HG03025 (cell line): Measurements from ENCODE around the gene RBMXL3.
"Not testable (repeated sequence)": the region's sequence is repeated elsewhere in the genome, so short reads cannot be mapped to it uniquely, and the experiment has no call there.

Experiments
- ATAC-seq: cut with Tn5 transposase; IDR thresholded peaks from one replicate; pipeline ENCODE4 v1.9.1; 2021; ENCODE audit warnings: mild to moderate bottlenecking, moderate library complexity; ENCODE audit not compliant: unreplicated experiment, low FRiP score

Gene RBMXL3

GRCh38 chrX:115189110-115189509 lies at the start of gene RBMXL3:
Gene RBMXL3 (plus strand): TSS chrX:115189410. CDS start chrX:115189442, 32 bp downstream.
- no peak for ATAC-seq

DNA sequence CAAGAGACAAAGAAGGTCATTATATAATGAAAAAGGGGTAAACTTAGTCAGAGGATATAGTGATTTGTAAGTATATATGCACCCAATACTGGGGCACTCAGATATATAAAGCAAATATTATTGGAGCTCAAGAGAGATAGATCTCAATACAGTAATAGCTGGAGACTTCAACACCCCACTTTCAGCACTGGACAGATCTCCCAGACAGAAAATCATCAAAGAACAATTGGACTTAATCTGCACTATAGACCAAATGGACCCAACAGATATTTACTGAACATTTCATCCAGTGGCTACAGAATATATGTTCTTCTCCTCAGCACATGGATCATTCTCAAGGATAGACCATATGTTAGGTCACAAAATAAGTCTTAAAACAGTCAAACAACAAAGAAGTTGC lies 47.2 kb upstream of the RBMXL3 start:
- ATAC-seq = no peak

DNA sequence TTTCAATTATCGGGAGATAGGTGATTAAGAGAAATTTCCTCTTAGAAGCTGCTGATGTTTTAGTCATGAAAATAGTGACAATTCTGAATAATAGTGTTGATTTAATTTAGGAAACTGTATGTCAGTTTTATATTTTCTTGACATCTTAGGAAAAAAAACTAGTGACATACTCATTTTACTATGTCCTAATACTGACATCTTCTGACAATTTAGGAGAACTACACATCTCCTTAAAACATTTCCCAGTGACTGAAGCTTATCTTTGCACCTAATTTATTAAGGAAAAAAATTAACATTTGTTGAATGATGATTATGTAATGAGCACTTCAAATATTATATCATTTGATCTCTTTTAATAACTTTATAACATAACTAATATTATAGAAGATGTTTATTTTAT lies 42.0 kb upstream of the RBMXL3 start:
- no peak for ATAC-seq

DNA sequence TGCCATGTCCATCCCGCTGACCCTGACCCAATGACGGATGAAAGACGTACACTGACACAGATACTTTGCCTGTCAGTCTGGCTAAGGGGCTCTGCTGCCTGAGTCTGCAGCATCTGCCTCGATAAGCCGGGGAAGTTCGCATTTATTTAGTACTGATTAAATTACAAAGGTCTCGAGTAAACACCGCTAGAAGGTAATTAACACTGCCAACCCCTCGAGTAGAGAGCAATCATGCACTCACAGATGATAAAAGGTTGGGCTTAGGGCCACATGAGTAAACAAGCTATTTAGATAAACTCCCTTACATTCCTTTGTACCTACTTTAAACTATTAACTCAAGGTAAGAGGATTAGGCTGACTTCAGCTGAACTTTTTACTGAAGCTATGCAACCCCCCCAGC lies 16.0 kb upstream of the RBMXL3 start:
- no peak for ATAC-seq

GRCh38 chrX:115174548-115174947 lies 14.7 kb upstream of the RBMXL3 start:
- no peak for ATAC-seq

DNA sequence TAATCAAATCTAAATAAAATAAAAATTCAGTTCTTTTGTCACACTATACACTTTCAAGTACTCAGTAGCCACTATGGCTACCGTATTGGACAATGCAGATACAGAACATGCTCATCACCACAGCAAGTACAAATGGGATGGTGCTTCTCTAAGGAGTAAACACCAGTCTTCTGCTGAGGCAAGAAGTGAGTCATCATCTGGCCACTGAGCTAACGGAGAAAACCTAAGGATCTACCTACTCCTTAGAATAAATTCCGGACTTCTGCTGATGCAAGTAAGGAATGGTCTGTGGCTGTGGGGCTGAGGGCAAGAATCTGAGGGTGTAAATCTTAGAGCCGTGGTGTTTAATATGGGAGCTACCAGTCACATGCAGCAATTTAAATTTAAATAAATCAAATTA lies 11.3 kb upstream of the RBMXL3 start:
- ATAC-seq = no peak

- no peak for ATAC-seq
Observed at GRCh38 chrX:115178473-115178872, 10.7 kb upstream of the RBMXL3 start.

- ATAC-seq = no peak
Observed at GRCh38 chrX:115183980-115184379, 5.2 kb upstream of the RBMXL3 start.

- ATAC-seq = no peak
Observed at GRCh38 chrX:115189646-115190635, 731 bp downstream of the RBMXL3 start.

DNA sequence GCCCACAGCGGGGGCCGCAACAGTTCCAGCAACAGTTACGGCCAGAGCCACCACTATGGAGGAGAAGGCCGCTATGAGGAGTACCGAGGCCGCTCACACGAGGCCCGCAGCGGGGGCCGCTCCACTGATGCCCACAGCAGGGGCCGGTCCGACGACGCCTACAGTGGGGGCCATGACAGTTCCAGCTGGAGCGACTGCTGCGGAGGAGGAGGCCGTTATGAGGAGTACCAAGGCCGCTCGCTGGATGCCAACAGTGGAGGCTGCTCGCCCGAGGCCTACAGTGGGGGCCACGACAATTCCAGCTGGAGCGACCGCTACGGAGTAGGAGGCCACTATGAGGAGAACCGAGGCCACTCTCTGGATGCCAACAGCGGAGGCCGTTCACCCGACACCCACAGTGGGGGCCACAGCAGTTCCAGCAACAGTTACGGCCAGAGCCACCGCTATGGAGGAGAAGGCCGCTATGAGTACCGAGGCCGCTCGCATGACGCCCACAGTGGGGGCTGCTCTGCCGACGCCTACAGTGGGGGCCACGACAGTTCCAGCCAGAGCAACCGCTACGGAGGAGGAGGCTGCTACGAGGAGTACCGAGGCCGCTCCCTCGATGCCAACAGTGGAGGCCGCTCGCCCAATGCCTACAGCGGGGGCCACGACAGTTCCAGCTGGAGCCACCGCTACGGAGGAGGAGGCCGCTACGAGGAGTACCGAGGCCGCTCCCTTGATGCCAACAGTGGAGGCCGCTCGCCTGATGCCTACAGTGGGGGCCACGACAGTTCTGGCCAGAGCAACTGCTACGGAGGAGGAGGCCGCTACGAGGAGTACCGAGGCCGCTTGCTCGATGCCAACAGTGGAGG lies 1.7 kb downstream of the RBMXL3 start:
- no peak for ATAC-seq

DNA sequence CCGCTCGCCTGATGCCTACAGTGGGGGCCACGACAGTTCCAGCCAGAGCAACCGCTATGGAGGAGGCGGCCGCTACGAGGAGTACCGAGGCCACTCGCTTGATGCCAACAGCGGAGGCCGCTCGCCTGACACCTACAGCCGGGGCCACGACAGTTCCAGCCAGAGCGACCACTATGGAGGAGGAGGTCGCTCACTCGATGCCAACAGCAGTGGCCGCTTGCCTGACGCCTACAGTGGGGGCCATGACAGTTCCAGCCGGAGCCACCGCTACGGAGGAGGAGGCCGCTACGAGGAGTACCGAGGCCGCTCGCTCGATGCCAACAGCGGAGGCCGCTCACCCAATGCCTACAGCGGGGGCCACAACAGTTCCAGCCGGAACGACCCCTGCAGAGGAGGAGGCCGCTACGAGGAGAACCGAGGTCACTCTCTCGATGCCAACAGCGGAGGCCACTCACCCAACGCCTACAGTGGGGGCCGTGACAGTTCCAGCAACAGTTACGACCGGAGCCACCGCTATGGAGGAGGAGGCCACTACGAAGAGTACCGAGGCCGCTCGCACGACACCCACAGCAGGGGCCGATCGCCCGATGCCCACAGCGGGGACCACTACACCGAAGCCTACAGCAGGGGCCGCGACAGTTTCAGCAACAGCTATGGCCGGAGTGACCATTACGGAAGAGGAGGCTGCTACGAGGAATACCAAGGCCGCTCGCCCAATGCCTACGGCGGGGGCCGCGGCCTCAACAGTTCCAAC lies 2.5 kb downstream of the RBMXL3 start:
- no peak for ATAC-seq

DNA sequence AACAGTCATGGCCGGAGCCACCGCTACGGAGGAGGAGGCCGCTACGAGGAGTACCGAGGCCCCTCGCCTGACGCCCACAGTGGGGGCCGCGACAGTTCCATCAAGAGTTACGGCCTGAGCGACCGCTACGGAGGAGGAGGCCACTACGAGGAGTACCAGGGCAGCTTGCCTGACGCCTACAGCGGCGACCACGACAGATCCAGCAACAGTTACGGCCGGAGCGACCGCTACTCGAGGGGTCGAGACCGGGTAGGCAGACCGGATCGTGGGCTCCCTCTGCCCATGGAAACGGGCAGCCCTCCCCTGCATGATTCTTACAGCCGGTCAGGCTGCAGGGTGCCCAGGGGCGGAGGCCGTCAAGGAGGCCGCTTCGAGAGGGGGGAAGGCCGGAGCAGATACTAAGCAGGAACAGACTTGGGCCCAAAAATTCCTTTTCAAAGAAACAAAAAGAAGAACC lies 3.1 kb downstream of the RBMXL3 start:
- no peak for ATAC-seq

GRCh38 chrX:115204040-115204439 lies 14.8 kb downstream of the RBMXL3 start:
- no peak for ATAC-seq

DNA sequence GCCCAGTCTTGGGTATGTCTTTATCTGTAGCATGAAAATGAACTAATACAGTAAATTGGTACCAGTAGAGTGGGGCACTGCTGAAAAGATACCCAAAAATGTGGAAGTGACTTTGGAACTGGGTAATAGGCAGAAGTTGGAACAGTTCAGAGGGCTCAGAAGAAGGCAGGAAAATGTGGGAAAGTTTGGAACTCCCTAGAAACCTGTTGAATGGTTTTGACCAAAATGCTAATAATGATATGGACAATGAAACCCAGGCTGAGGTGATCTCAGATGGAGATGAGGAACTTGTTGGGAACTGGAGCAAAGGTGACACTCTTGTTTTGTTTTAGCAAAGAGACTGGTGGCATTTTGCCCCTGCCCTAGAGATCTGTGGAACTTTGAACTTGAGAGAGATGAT lies 20.3 kb downstream of the RBMXL3 start:
- ATAC-seq = not testable (repeated sequence)

DNA sequence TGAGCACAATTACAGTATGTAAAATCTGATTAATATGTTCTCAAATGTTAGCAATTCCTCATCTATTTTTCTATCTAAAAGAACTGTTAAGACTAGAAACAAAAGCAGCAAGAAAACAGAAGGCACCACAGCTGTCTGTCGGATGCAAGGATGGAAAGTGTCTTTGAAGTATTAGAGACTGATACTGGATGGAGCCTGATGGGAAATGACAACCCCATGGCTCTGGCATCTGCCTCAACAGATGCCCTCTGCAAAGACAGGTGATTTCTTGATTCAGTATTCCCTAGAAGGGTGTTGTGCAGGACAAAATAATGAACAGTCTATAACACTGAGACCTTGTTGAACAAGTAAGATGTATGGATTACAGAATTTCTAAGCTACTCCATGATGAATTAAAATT lies 24.9 kb downstream of the RBMXL3 start:
- ATAC-seq = no peak

DNA sequence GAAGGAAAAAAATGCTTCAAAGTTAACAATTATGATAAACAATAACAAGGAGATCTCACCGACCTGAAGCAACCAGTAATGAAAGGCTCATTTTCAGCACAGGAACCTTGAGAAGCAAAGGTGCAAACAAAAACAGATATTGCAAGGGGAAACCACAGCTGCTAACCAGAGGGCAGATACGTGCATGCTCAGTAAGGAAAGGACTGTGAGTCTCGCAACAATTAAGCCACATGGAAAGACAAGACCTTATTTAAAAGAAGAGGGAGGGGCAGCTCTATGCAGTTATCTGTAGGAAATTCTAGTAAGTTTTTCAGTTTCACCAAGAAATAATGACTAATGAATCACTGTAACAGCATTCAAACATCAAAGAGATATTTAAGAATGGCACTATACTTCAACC lies 25.4 kb downstream of the RBMXL3 start:
- no peak for ATAC-seq

- ATAC-seq = not testable (repeated sequence)
Observed at GRCh38 chrX:115217346-115217745, 28.1 kb downstream of the RBMXL3 start.

GRCh38 chrX:115226929-115227328 lies 37.7 kb downstream of the RBMXL3 start:
- ATAC-seq = no peak

DNA sequence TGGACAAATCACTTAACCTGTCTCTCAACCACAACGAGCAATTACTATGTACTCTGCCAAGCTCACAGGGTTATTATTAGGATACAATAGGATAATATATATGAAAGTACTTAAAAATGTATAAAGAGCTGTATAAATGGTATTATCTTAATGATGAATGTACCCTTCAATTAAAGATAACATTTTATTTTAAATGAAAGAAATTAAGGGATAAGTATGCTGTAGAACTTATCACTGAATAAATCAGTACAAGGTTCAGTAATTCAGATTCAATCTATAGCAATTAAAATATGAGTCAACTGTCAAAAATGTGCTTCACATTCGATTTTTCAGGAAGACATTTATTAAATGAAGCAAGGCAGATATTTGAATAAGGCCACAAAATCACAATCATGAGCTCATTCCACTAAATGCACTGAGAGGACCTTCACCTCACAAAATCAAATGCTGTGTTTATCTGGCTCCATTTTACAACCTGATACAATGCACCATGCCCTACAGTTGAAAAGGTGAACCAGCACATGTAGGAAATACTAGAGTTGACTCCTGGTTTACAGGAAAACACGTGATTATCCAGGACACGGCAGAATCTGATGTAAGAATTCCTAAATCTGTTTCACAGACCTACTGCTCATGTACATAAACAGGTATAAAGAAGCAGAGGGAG lies 40.3 kb downstream of the RBMXL3 start:
- ATAC-seq = no peak

DNA sequence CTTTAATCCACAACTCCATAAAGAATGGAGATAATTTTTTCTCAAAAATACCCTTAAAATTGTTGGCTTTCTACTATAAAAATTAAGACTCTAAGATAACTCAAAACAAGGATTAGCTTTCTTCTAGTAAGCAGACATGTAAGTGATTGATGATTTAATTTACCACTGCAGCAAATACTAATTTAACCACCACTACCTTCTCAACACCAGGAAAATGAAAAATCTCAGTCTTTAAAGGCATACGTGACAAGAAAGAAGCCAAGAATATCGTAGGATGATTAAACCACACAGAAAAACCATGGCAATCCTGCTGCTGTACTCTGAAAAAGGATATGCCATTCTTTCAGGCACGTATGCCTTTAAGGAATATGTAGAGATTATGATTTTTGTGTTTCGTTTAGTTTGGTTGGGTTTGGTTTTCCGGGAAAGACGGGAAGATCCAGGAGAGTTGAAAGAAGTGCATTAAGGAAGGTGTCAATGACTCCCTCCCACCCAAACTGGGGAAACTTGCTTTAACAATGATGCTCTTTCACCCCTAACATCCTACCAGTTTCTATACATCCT lies 43.8 kb downstream of the RBMXL3 start:
- ATAC-seq = no peak
